Measurements from ENCODE around the gene NPC1. TPM values are rescaled to one million over a fixed set of nuclear protein-coding genes. Genes with fewer than 3 reads are reported as not detected.
"Not testable (repeated sequence)": the region's sequence is repeated elsewhere in the genome, so short reads cannot be mapped to it uniquely, and the experiment has no call there.

NPC1 gene
- total RNA-seq, 1 experiment from 2014 or later = 39.6 TPM

GRCh38 chr18:23495723-23496440 lies 90.4 kb downstream of the NPC1 start:
- DNase-seq = no peak
- ChIA-PET POLR2A (ENCODE audit: unreplicated experiment) (no interaction called here), CTCF (interaction anchor here (0.7 kb wide), 1 partner anchor 23 kb away, joined by 6 read pairs; no protein-coding TSS in a partner anchor)
- Histone ChIP-seq H4K20me1 (ENCODE audit: insufficient read depth) (no peaks in the 10 kb centered on the region), H3F3A (ENCODE audit: insufficient read depth, low read depth) (no peaks in the 10 kb centered on the region), H3K4me3 (no peak overlapping the region), H3K79me2 (ENCODE audit: low read depth) (no peaks in the 10 kb centered on the region), H3K9me3 (ENCODE audit: insufficient read depth, low read depth) (no peaks in the 10 kb centered on the region), H3K4me2 (no peak overlapping the region), H3K9me2 (ENCODE audit: insufficient read depth) (no peaks in the 10 kb centered on the region), H3K27me3 (ENCODE audit: insufficient read depth, low read depth) (no peaks in the 10 kb centered on the region), H3K27ac (no peak overlapping the region), H2AFZ (no peak overlapping the region), H3K4me1 (replicated peaks; ENCODE audit: insufficient read depth) (peaks cover 11% of the 10 kb centered on the region), H3K36me3 (ENCODE audit: low read depth) (no peaks in the 10 kb centered on the region)
- BruUV-seq (replicated peaks) = no TSS peak
- intact Hi-C loops (cut with micrococcal nuclease; ENCODE audit: unreplicated experiment) = no loop called here
- no peak for TF ChIP-seq EZH2 (IDR thresholded peaks at IDR 0.05; ENCODE audit: low read depth)
- TF ChIP-seq, protein P1, sequence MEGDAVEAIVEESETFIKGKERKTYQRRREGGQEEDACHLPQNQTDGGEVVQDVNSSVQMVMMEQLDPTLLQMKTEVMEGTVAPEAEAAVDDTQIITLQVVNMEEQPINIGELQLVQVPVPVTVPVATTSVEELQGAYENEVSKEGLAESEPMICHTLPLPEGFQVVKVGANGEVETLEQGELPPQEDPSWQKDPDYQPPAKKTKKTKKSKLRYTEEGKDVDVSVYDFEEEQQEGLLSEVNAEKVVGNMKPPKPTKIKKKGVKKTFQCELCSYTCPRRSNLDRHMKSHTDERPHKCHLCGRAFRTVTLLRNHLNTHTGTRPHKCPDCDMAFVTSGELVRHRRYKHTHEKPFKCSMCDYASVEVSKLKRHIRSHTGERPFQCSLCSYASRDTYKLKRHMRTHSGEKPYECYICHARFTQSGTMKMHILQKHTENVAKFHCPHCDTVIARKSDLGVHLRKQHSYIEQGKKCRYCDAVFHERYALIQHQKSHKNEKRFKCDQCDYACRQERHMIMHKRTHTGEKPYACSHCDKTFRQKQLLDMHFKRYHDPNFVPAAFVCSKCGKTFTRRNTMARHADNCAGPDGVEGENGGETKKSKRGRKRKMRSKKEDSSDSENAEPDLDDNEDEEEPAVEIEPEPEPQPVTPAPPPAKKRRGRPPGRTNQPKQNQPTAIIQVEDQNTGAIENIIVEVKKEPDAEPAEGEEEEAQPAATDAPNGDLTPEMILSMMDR (conservative IDR thresholded peaks at IDR 0.05) = no peak

DNA sequence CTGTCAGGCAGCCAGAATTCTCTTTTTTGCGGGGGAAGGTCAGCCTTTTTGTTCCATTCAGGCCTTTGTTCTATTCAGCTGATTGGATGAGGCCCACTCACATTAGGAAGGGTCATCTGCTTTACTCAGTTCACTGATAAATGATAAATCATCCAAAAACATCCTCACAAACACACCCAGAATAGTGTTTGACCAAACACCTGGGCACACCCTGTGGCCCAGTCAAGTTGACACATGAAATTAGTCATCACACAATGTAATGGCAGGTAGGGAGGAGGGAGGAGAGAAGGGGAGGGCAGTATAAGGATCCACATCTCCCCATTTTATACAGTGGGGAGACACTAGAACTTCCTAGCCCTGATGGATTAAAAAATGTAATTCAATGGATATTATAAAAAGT lies 91.3 kb downstream of the NPC1 start:
- intact Hi-C loops (cut with micrococcal nuclease; ENCODE audit: unreplicated experiment) = no loop called here
- Histone ChIP-seq H3F3A (ENCODE audit: insufficient read depth, low read depth) (no peaks in the 10 kb centered on the region), H2AFZ (no peak overlapping the region), H3K9me2 (ENCODE audit: insufficient read depth) (no peaks in the 10 kb centered on the region), H3K27ac (no peak overlapping the region), H4K20me1 (ENCODE audit: insufficient read depth) (no peaks in the 10 kb centered on the region), H3K36me3 (ENCODE audit: low read depth) (no peaks in the 10 kb centered on the region), H3K9me3 (ENCODE audit: insufficient read depth, low read depth) (no peaks in the 10 kb centered on the region), H3K4me2 (no peak overlapping the region), H3K27me3 (ENCODE audit: insufficient read depth, low read depth) (no peaks in the 10 kb centered on the region), H3K4me3 (no peak overlapping the region), H3K79me2 (ENCODE audit: low read depth) (no peaks in the 10 kb centered on the region), H3K4me1 (replicated peaks; ENCODE audit: insufficient read depth) (peaks cover 11% of the 10 kb centered on the region)
- TF ChIP-seq EZH2 (IDR thresholded peaks at IDR 0.05; ENCODE audit: low read depth) = no peak
- TF ChIP-seq, protein P1 (conservative IDR thresholded peaks at IDR 0.05) = no peak
- DNase-seq = peak in 1 of 2 experiments; percentile 47
- CTCF ChIA-PET = no interaction called here
- POLR2A ChIA-PET (ENCODE audit: unreplicated experiment) = no interaction called here
- no TSS peak for BruUV-seq (replicated peaks)

GRCh38 chr18:23493654-23494053 lies 92.7 kb downstream of the NPC1 start:
- POLR2A ChIA-PET (ENCODE audit: unreplicated experiment) = no interaction called here
- Histone ChIP-seq H3F3A (ENCODE audit: insufficient read depth, low read depth) (no peaks in the 10 kb centered on the region), H3K4me3 (no peak overlapping the region), H3K27ac (no peak overlapping the region), H3K9me3 (ENCODE audit: insufficient read depth, low read depth) (no peaks in the 10 kb centered on the region), H3K36me3 (ENCODE audit: low read depth) (no peaks in the 10 kb centered on the region), H3K9me2 (ENCODE audit: insufficient read depth) (no peaks in the 10 kb centered on the region), H3K4me2 (no peak overlapping the region), H3K27me3 (ENCODE audit: insufficient read depth, low read depth) (no peaks in the 10 kb centered on the region), H3K4me1 (replicated peaks; ENCODE audit: insufficient read depth) (peaks cover 11% of the 10 kb centered on the region), H2AFZ (no peak overlapping the region), H3K79me2 (ENCODE audit: low read depth) (no peaks in the 10 kb centered on the region), H4K20me1 (ENCODE audit: insufficient read depth) (no peaks in the 10 kb centered on the region)
- intact Hi-C loops (cut with micrococcal nuclease; ENCODE audit: unreplicated experiment) = no loop called here
- no TSS peak for BruUV-seq (replicated peaks)
- TF ChIP-seq EZH2 (IDR thresholded peaks at IDR 0.05; ENCODE audit: low read depth) = no peak
- TF ChIP-seq, protein P1 (conservative IDR thresholded peaks at IDR 0.05) = no peak
- DNase-seq = no peak
- CTCF ChIA-PET = interaction anchor here (0.6 kb wide), 1 partner anchor 619 kb away, joined by 3 read pairs; no protein-coding TSS in a partner anchor

- H3K36me3 ChIP-seq (ENCODE audit: low read depth); H3K9me3 ChIP-seq (ENCODE audit: insufficient read depth, low read depth); intact Hi-C loops (cut with micrococcal nuclease; ENCODE audit: unreplicated experiment); H3K4me3 ChIP-seq; BruUV-seq (replicated peaks); H3K27ac ChIP-seq; H3K9me2 ChIP-seq (ENCODE audit: insufficient read depth); H3F3A ChIP-seq (ENCODE audit: insufficient read depth, low read depth); H3K4me1 ChIP-seq (replicated peaks; ENCODE audit: insufficient read depth); H3K27me3 ChIP-seq (ENCODE audit: insufficient read depth, low read depth); POLR2A ChIA-PET (ENCODE audit: unreplicated experiment); H4K20me1 ChIP-seq (ENCODE audit: insufficient read depth); H3K79me2 ChIP-seq (ENCODE audit: low read depth); H2AFZ ChIP-seq; H3K4me2 ChIP-seq; DNase-seq: not testable (repeated sequence)
- CTCF ChIA-PET = interaction anchor here (0.6 kb wide), 1 partner anchor 254 kb away, joined by 4 read pairs; no protein-coding TSS in a partner anchor
These were observed 96.7 kb downstream of the NPC1 start for GRCh38 chr18:23489586-23489985.

All from PC-9 (cell line).